Astrocyte (in vitro differentiated cells and primary cell): ENCODE data around the gene PIK3IP1. TPM values are rescaled to one million over a fixed set of nuclear protein-coding genes. Genes with fewer than 3 reads are reported as not detected.

ENCODE experiments used
- DNase-seq: peaks from one replicate; pipeline ENCODE4 v3.0.0-alpha.2; 2010; ENCODE audit warnings: low read depth
- FAIRE-seq: peaks from 2 replicates; lab custom pipeline; 2011; peaks lifted over from hg19 to GRCh38; lab: Jason Lieb, UNC
- H2AFZ ChIP-seq: 2 replicates; pipeline ENCODE4 v1.6.0; 2012; ENCODE audit warnings: low read depth, low read length, inconsistent platforms
- H3K27ac ChIP-seq: 2 replicates; pipeline ENCODE4 v1.5.1; 2011; ENCODE audit warnings: low read depth, low read length, inconsistent platforms
- H3K27me3 ChIP-seq: 2 replicates; pipeline ENCODE4 v1.6.0; 2011; ENCODE audit warnings: low read length, inconsistent platforms; ENCODE audit not compliant: insufficient read depth
- H3K36me3 ChIP-seq: 2 replicates; pipeline ENCODE4 v1.5.1; 2011; ENCODE audit warnings: low read length, inconsistent platforms; ENCODE audit not compliant: insufficient read depth
- H3K4me1 ChIP-seq: 2 replicates; pipeline ENCODE4 v1.5.1; 2011; ENCODE audit warnings: low read length, inconsistent platforms; ENCODE audit not compliant: insufficient read depth
- H3K4me2 ChIP-seq: 2 replicates; pipeline ENCODE4 v1.6.0; 2012; ENCODE audit warnings: low read length, inconsistent platforms
- H3K4me3 ChIP-seq: 2 replicates; pipeline ENCODE4 v1.5.1; 2011; ENCODE audit warnings: low read depth, mild to moderate bottlenecking, low read length, inconsistent platforms; ENCODE audit not compliant: insufficient read depth
- H3K79me2 ChIP-seq: 2 replicates; pipeline ENCODE4 v1.6.0; 2012; ENCODE audit warnings: mild to moderate bottlenecking, low read length, inconsistent platforms; ENCODE audit not compliant: insufficient read depth
- H3K9ac ChIP-seq: 2 replicates; pipeline ENCODE4 v1.6.0; 2012; ENCODE audit warnings: mild to moderate bottlenecking, low read length, inconsistent platforms
- H3K9me3 ChIP-seq: 2 replicates; pipeline ENCODE4 v1.5.1; 2012; ENCODE audit warnings: low read depth, mild to moderate bottlenecking, low read length, inconsistent platforms; ENCODE audit not compliant: insufficient read depth
- H4K20me1 ChIP-seq: 2 replicates; pipeline ENCODE4 v1.6.0; 2012; ENCODE audit warnings: low read length, inconsistent platforms; ENCODE audit not compliant: insufficient read depth
- H3K27ac Mint-ChIP-seq: one replicate; pipeline ENCODE4 v1.8.0; 2021; ENCODE audit warnings: mild to moderate bottlenecking, mixed read lengths; ENCODE audit not compliant: unreplicated experiment
- H3K27me3 Mint-ChIP-seq: one replicate; pipeline ENCODE4 v1.8.0; 2021; ENCODE audit warnings: low read depth, mixed read lengths; ENCODE audit not compliant: unreplicated experiment
- H3K36me3 Mint-ChIP-seq: one replicate; pipeline ENCODE4 v1.8.0; 2021; ENCODE audit warnings: low read depth, mixed read lengths; ENCODE audit not compliant: unreplicated experiment
- H3K4me1 Mint-ChIP-seq: one replicate; pipeline ENCODE4 v1.8.0; 2021; ENCODE audit warnings: low read depth, mixed read lengths; ENCODE audit not compliant: unreplicated experiment
- H3K4me3 Mint-ChIP-seq: one replicate; pipeline ENCODE4 v1.8.0; 2021; ENCODE audit warnings: mild to moderate bottlenecking, moderate library complexity, mixed read lengths; ENCODE audit not compliant: unreplicated experiment
- H3K9me3 Mint-ChIP-seq: one replicate; pipeline ENCODE4 v1.8.0; 2021; ENCODE audit warnings: mild to moderate bottlenecking, mixed read lengths; ENCODE audit not compliant: unreplicated experiment
- EZH2 ChIP-seq: IDR thresholded peaks from 2 replicates; pipeline ENCODE4 v1.6.1; 2012; ENCODE audit warnings: mild to moderate bottlenecking, low read length, inconsistent platforms; ENCODE audit not compliant: insufficient read depth
- total RNA-seq: library from RNA; stranded (reverse); gene quantifications from 2 replicates; pipeline ENCODE4 v1.2.1, GENCODE V29; 2021
- TF ChIP-seq, protein P1 (sequence below): IDR thresholded peaks from 2 replicates; pipeline ENCODE4 v1.5.1; 2011; ENCODE audit warnings: low read depth, mild to moderate bottlenecking, inconsistent platforms, low read length, moderate library complexity; ENCODE audit not compliant: insufficient read depth

The PIK3IP1 gene
- total RNA-seq, 1 donor from 2014 or later: 21.4 TPM

- Mint-ChIP-seq H3K36me3 (peaks cover 6% of the 10 kb centered on the region), H3K27ac (no peak overlapping the region), H3K4me1 (peaks cover 33% of the 10 kb centered on the region), H3K9me3 (no peaks in the 10 kb centered on the region), H3K27me3 (no peaks in the 10 kb centered on the region), H3K4me3 (no peak overlapping the region)
- Histone ChIP-seq H3K27ac (no peak overlapping the region), H3K9me3 (no peaks in the 10 kb centered on the region), H3K4me2 (no peak overlapping the region), H4K20me1 (no peaks in the 10 kb centered on the region), H3K79me2 (no peaks in the 10 kb centered on the region), H3K27me3 (no peaks in the 10 kb centered on the region), H3K36me3 (no peaks in the 10 kb centered on the region), H3K4me1 (peaks cover 6% of the 10 kb centered on the region), H3K4me3 (no peak overlapping the region), H2AFZ (no peak overlapping the region), H3K9ac (no peak overlapping the region)
- TF ChIP-seq, protein P1, sequence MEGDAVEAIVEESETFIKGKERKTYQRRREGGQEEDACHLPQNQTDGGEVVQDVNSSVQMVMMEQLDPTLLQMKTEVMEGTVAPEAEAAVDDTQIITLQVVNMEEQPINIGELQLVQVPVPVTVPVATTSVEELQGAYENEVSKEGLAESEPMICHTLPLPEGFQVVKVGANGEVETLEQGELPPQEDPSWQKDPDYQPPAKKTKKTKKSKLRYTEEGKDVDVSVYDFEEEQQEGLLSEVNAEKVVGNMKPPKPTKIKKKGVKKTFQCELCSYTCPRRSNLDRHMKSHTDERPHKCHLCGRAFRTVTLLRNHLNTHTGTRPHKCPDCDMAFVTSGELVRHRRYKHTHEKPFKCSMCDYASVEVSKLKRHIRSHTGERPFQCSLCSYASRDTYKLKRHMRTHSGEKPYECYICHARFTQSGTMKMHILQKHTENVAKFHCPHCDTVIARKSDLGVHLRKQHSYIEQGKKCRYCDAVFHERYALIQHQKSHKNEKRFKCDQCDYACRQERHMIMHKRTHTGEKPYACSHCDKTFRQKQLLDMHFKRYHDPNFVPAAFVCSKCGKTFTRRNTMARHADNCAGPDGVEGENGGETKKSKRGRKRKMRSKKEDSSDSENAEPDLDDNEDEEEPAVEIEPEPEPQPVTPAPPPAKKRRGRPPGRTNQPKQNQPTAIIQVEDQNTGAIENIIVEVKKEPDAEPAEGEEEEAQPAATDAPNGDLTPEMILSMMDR: no peak
- TF ChIP-seq EZH2: no peak
- no peak for FAIRE-seq
- DNase-seq: no peak
Observed at GRCh38 chr22:31235081-31235480, 57.2 kb downstream of the PIK3IP1 start.

DNA sequence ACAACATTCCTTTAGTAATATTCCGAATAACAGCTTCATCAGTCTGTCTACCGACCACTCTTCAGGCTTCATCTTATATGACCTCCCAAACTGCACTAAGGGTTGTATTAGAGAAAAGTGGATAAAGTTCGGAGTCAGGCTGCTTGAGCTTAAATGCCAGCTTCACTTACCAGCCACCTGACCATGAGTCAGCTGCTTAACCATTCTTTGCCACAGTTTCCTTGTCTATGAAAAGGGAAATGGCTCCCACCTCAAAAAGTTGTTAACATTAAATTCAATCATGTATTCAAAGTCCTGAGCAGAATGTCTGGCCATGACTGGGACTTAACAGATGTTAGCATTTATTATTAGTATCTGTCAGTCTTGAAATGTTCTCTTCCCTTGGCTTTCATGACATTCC lies 59.3 kb downstream of the PIK3IP1 start:
- no peak for TF ChIP-seq EZH2
- TF ChIP-seq, protein P1: no peak

More for the DNA sequence above, 59.3 kb downstream of the PIK3IP1 start:
- FAIRE-seq: no peak
- Mint-ChIP-seq H3K4me1 (peaks cover 39% of the 10 kb centered on the region), H3K27ac (peak overlapping the region; percentile 73), H3K27me3 (no peaks in the 10 kb centered on the region), H3K9me3 (no peaks in the 10 kb centered on the region), H3K36me3 (peaks cover 3% of the 10 kb centered on the region), H3K4me3 (no peak overlapping the region)
- Histone ChIP-seq H3K79me2 (no peaks in the 10 kb centered on the region), H4K20me1 (no peaks in the 10 kb centered on the region), H3K27me3 (no peaks in the 10 kb centered on the region), H3K9ac (peak overlapping the region; percentile 37), H2AFZ (no peak overlapping the region), H3K27ac (no peak overlapping the region), H3K4me1 (no peaks in the 10 kb centered on the region), H3K4me2 (no peak overlapping the region), H3K9me3 (no peaks in the 10 kb centered on the region), H3K36me3 (no peaks in the 10 kb centered on the region), H3K4me3 (no peak overlapping the region)
- no peak for DNase-seq

Other genes with a start within 250 kb of the PIK3IP1 start
- gene SMTN, start 211.2 kb downstream of the PIK3IP1 start, total RNA-seq: 97.5 and 98.9 TPM in 2 replicates
- 157 and 205 TPM in 2 replicates for gene SELENOM, start 184.9 kb downstream of the PIK3IP1 start, total RNA-seq
- gene INPP5J, start 169.5 kb downstream of the PIK3IP1 start, total RNA-seq: 3.0 and 3.3 TPM in 2 replicates
- gene PLA2G3, start 152.0 kb downstream of the PIK3IP1 start, total RNA-seq: not detected in 2 replicates
- 28.9 and 29.3 TPM in 2 replicates for gene RNF185, start 132.3 kb downstream of the PIK3IP1 start, total RNA-seq
- 128 and 136 TPM in 2 replicates for gene LIMK2, start 80.2 kb downstream of the PIK3IP1 start, total RNA-seq
- 20.1 and 24.0 TPM in 2 replicates for gene PATZ1, start 53.9 kb upstream of the PIK3IP1 start, total RNA-seq
- gene DRG1, start 107.1 kb upstream of the PIK3IP1 start, total RNA-seq: 56.7 and 59.6 TPM in 2 replicates
- gene EIF4ENIF1, start 197.4 kb upstream of the PIK3IP1 start, total RNA-seq: 24.3 and 27.0 TPM in 2 replicates
- gene SFI1, start 204.0 kb upstream of the PIK3IP1 start, total RNA-seq: 13.6 TPM in 2 replicates